Kidney (tissue), 14 donors: ENCODE results near the gene RFC2. TPM values are rescaled to one million over a fixed set of nuclear protein-coding genes. Genes with fewer than 3 reads are reported as not detected.
"Not testable (repeated sequence)": the region's sequence is repeated elsewhere in the genome, so short reads cannot be mapped to it uniquely, and the experiment has no call there.

Experiments used
- DNase-seq, 5 donors: peaks; one replicate each; pipeline ENCODE4 v3.0.0-alpha.2; 2013 to 2020
- FAIRE-seq: peaks from 2 replicates; lab custom pipeline; 2012; peaks lifted over from hg19 to GRCh38; lab: Jason Lieb, UNC
- H3K27ac ChIP-seq, 2 donors: one replicate each; pipeline ENCODE4 v1.7.0; 2013; ENCODE audit warnings: low read depth in 2 of 2, low read length in 2 of 2, inconsistent platforms in 1 of 2
- H3K27me3 ChIP-seq: one replicate; pipeline ENCODE4 v1.7.1; 2013; ENCODE audit warnings: low read length, inconsistent platforms; ENCODE audit not compliant: control insufficient read depth, insufficient read depth
- H3K36me3 ChIP-seq, 3 donors: one replicate each; pipeline versions ENCODE4 v1.7.0 to v1.7.1; 2013; ENCODE audit warnings: low read length in 3 of 3, control low read depth in 1 of 3, inconsistent platforms in 1 of 3; ENCODE audit not compliant: insufficient read depth in 3 of 3, control insufficient read depth in 2 of 3
- H3K4me1 ChIP-seq, 3 donors: one replicate each; pipeline versions ENCODE4 v1.7.0 to v1.7.1; 2013; ENCODE audit warnings: low read length in 3 of 3, inconsistent platforms in 1 of 3, low read depth in 1 of 3; ENCODE audit not compliant: control insufficient read depth in 2 of 3, insufficient read depth in 2 of 3
- H3K4me3 ChIP-seq, 3 donors: one replicate each; pipeline versions ENCODE4 v1.7.0 to v1.8.1; 2013; ENCODE audit warnings: low read length in 3 of 3, control low read depth in 1 of 3, inconsistent platforms in 1 of 3
- H3K9ac ChIP-seq, 3 donors: one replicate each; pipeline versions ENCODE4 v1.7.0 to v1.7.1; 2013; ENCODE audit warnings: low read length in 3 of 3, control low read depth in 1 of 3, inconsistent platforms in 1 of 3
- H3K9me3 ChIP-seq, 3 donors: one replicate each; pipeline versions ENCODE4 v1.7.0 to v1.7.1; 2013; ENCODE audit warnings: low read length in 3 of 3, control low read depth in 1 of 3, inconsistent platforms in 1 of 3; ENCODE audit not compliant: control insufficient read depth in 2 of 3, insufficient read depth in 1 of 3
- CTCF ChIP-seq: IDR thresholded peaks from 3 replicates; pipeline ENCODE4 v1.5.1; 2012; ENCODE audit warnings: mild to moderate bottlenecking, moderate library complexity, borderline replicate concordance; ENCODE audit not compliant: insufficient read depth; ENCODE audit errors: extremely low read depth
- intact Hi-C: fragments of 100-400 bp; cut with DNase I; formaldehyde crosslinking; loops from one replicate; pipeline ENCODE4 v1.11.1; 2022
- polyA plus RNA-seq: library from polyadenylated mRNA; stranded (reverse); fragments of 350-450 nt; fragmentation: Illumina TruSeq; extraction: RNeasy Lipid Tissue Mini Kit (QIAGEN cat#74804); gene quantifications from one replicate; pipeline ENCODE4 v1.2.3, GENCODE V29; 2014; ENCODE audit warnings: low read depth, low replicate concordance; ENCODE audit not compliant: insufficient read depth
- total RNA-seq: library from RNA; stranded (reverse); fragmentation: NEBNext Ultra II Directional; extraction: Animal tissue kit (Norgen Biotek cat#: 25700); gene quantifications from one replicate; pipeline ENCODE4 v1.2.1, GENCODE V29; 2021
- donor health status: control.
- donor health status: control.
- donor health status: control.
- donor health status: control.
- donor health status: control.
- donor health status: DM: yes; HTN: yes; CAD: no.
- donor health status: Normal renal cell carcinoma (clear cell type).

The RFC2 gene
- total and polyA plus RNA-seq, 2 donors from 2014 or later = 16.2 to 21.1 TPM

DNA sequence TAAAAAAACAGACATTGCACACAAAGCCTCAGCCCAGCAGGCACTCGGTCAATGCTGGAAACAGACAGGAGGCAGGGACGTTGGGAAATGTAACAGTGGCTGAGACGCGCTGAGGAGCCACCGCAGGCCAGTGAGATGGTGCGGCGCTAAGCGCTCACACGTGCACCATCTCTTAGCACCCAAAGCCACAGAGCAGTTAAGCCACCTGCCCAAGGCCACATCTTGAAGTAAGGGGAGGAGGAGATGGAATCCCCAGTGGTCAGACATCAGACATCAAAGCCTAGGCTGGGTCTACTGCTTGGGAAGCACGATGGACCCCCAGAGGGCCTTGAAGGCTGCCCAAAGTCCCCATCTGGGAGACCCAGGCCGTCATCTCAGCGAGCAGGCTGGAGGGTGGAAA, 28.8 kb downstream of the RFC2 start:
- H3K4me3 ChIP-seq = no peak overlapping the region
- no peak overlapping the region for H3K9ac ChIP-seq
- no peak for TF ChIP-seq CTCF
- no peaks in the 10 kb centered on the region for H3K27me3 ChIP-seq
- DNase-seq = no peak
- no peaks in the 10 kb centered on the region for H3K4me1 ChIP-seq
- no peak overlapping the region for H3K27ac ChIP-seq
- peaks cover 0 to 2% (median 0%) of the 10 kb centered on the region in 3 donors for H3K36me3 ChIP-seq
- intact Hi-C loops = no loop called here
- no peak for FAIRE-seq
- H3K9me3 ChIP-seq = no peaks in the 10 kb centered on the region

- H3K9ac ChIP-seq, H3K9me3 ChIP-seq, intact Hi-C loops, DNase-seq, H3K27me3 ChIP-seq, H3K36me3 ChIP-seq, FAIRE-seq, H3K4me3 ChIP-seq, H3K4me1 ChIP-seq, H3K27ac ChIP-seq: not testable (repeated sequence)
Measured at GRCh38 chr7:74224907-74225306, 29.3 kb downstream of the RFC2 start.

DNA sequence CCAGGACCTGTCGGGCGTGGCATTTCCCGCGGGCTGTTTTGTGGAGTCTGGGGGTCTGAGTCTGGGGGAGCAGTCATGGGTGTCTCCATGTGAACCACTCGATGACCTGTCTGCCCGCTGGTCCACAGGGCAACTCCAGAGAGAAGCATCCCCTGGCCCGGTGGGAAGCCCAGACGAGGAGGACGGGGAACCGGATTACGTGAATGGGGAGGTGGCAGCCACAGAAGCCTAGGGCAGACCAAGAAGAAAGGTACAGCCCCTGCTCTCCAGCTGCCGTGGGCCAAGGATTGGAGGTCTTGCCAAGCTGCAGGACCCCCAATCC, 29.7 kb downstream of the RFC2 start:
- Histone ChIP-seq H3K36me3 (peaks cover 0 to 2% (median 0%) of the 10 kb centered on the region in 3 donors), H3K4me1 (no peaks in the 10 kb centered on the region), H3K9ac (no peak overlapping the region), H3K27ac (no peak overlapping the region), H3K27me3 (no peaks in the 10 kb centered on the region), H3K9me3 (no peaks in the 10 kb centered on the region), H3K4me3 (no peak overlapping the region)
- FAIRE-seq (no peak), DNase-seq (no peak)
- intact Hi-C loops = no loop called here
- no peak for TF ChIP-seq CTCF

- no peak overlapping the region for H3K27ac ChIP-seq
- H3K4me1 ChIP-seq = no peaks in the 10 kb centered on the region
- H3K36me3 ChIP-seq = peaks cover 0 to 2% (median 0%) of the 10 kb centered on the region in 3 donors
- no peak for TF ChIP-seq CTCF
- H3K4me3 ChIP-seq = no peak overlapping the region
- no peak for FAIRE-seq
- H3K9ac ChIP-seq = no peak overlapping the region
- intact Hi-C loops = no loop called here
- DNase-seq = no peak
- no peaks in the 10 kb centered on the region for H3K27me3 ChIP-seq
- no peaks in the 10 kb centered on the region for H3K9me3 ChIP-seq
Measured at GRCh38 chr7:74223711-74224510, 30.3 kb downstream of the RFC2 start.
